Measurements from ENCODE around the gene SPSB3.
A peak's percentile ranks its signal among the peaks of the same experiment; 100 is the strongest.

SPSB3 gene

DNA sequence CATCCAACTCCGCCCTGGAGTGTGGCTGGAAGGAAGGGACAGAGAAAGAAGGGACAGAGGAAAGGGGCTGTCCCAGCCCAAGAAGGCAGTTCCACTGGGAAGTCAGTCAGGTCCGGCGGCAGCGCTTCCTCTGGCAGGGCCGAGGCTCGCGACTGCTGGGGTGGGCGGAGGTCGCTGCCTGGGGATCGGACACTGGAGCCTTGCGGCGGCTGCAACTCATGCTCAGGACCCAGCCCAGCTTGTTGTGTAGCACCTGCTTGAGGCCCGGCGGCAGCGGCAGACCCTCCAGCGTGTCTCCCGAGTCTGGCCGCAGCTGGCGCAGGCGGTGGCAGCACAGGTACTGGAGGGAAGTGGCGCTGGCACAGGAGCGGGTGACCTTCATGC is 5.4 kb downstream of the SPSB3 start:
- no peak overlapping the region for H3K4me3 ChIP-seq (ENCODE audit: low read depth in 1 of 2, low read length in 1 of 2)
- no peak for TF ChIP-seq CTCF (IDR thresholded peaks at IDR 0.05)
- no peak overlapping the region for H3K27ac ChIP-seq
- no peaks in the 10 kb centered on the region for H3K9me3 ChIP-seq
- no peaks in the 10 kb centered on the region for H3K27me3 ChIP-seq
- H3K36me3 ChIP-seq: peaks cover 63% of the 10 kb centered on the region
- peaks cover 37 to 47% of the 10 kb centered on the region in 2 experiments for H3K4me1 ChIP-seq (ENCODE audit: control insufficient read depth in 1 of 2, insufficient read depth in 1 of 2, low read depth in 1 of 2, low read length in 1 of 2)

DNA sequence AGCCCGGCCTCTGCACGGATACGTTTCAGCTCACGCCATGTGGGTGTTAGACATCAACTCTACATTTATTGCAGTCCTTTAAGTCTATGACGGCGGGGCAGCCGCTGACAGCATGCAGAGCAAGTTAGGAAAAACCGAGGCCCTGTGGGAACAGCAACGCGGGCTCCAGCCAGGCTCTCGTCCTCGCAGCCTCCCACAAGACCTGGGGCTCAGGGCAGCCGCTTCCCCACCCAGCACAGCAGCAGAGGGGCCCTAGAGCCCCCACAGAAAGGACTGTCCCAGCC is 5.8 kb downstream of the SPSB3 start:
- H3K27ac ChIP-seq: no peak overlapping the region
- no peak for TF ChIP-seq CTCF (IDR thresholded peaks at IDR 0.05)
- H3K4me1 ChIP-seq (ENCODE audit: control insufficient read depth in 1 of 2, insufficient read depth in 1 of 2, low read depth in 1 of 2, low read length in 1 of 2): peaks cover 37 to 47% of the 10 kb centered on the region in 2 experiments
- H3K27me3 ChIP-seq: no peaks in the 10 kb centered on the region
- H3K4me3 ChIP-seq (ENCODE audit: low read depth in 1 of 2, low read length in 1 of 2): no peak overlapping the region
- peaks cover 63% of the 10 kb centered on the region for H3K36me3 ChIP-seq
- no peaks in the 10 kb centered on the region for H3K9me3 ChIP-seq

DNA sequence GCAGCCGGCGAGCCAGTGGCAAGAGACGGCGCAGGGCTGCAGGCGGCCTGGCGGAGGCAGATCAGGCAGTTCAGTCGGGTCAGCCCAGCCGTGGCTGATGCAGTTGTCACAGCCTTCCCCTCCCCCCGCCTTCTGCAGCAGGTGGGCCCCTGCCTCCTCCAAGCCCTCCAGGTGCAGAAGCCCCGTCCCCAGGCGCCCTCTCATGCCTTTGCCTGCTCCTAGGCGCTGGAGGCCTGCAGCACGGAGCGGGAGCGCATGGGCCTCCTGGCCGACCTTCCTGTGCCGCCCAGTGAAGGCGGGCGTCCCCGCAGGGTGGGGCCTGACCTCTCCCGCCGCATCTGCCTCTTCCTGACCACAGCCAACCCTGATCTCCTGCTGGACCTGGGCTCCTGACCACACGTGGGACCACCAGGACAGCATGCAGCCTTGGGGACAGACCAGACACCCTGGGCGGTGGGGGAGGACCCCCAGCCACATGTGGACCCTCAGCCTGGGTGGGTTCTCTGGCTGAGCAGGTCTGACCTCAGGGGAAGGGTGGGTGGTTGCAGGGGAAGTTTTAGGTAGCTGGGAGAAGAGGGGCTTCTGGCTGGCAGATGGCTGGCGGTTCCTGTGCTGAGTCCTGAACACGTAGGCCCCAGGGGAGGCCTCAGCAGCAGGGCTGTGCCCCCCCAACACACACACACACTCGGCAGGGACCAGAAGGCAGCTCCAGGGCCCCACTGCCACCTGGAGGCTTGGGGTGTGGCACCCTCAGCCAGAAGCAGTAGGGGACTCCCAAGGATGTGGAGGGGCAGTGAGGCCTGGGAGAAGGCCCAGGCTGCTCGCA is 6.3 kb downstream of the SPSB3 start:
- peaks cover 61% of the 10 kb centered on the region for H3K36me3 ChIP-seq

DNA sequence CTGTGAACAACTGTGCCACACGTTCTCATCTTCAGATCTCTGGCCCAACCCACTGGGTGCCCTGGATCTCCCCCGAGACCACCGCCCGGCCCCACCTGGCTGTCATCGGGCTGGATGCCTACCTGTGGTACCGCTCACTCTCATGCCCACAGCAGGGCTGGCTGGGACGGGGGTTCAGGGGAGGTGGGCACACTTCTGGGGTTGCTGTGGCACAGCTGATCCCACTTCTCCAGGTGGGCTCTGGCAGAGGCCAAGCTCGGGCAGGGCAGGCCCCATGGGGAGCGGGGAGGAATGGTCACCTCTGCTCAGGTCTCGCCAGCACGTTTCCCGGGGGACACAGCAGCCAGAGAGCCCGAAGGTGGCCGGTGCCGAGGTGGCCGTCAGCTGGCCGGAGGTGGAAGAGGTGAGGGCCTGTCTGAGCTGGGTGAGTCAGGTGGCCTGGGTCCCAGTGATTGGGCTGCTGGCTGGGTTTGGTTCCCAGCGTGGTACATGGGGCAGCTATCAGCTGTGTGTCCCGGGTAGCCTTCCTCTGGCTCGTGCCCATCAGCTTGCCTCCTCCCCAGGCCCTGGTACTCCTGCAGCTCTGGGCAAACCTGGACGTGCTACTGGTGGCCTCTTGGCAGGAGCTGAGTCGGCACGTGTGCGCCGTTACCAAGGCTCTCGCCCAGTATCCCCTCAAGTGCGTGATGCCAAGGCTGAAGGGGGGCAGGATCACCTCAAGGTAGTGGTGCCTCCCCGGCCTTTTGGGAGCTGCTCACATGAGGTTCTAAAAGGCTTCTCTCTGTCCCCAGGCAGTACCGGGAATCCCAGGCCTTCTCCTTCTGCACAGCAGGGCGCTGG is 7.1 kb downstream of the SPSB3 start:
- Histone ChIP-seq H3K4me3 (ENCODE audit: low read depth in 1 of 2, low read length in 1 of 2) (no peak overlapping the region), H3K9me3 (no peaks in the 10 kb centered on the region), H3K36me3 (peaks cover 53% of the 10 kb centered on the region), H3K27me3 (peaks cover 7% of the 10 kb centered on the region), H3K27ac (peak overlapping the region; percentile 95), H3K4me1 (ENCODE audit: control insufficient read depth in 1 of 2, insufficient read depth in 1 of 2, low read depth in 1 of 2, low read length in 1 of 2) (peaks cover 34 to 48% of the 10 kb centered on the region in 2 experiments)
- no peak for TF ChIP-seq CTCF (IDR thresholded peaks at IDR 0.05)

More for the DNA sequence above, 6.3 kb downstream of the SPSB3 start:
- H3K27ac ChIP-seq: no peak overlapping the region
- H3K4me1 ChIP-seq (ENCODE audit: control insufficient read depth in 1 of 2, insufficient read depth in 1 of 2, low read depth in 1 of 2, low read length in 1 of 2): peaks cover 31 to 46% of the 10 kb centered on the region in 2 experiments
- no peak overlapping the region for H3K4me3 ChIP-seq (ENCODE audit: low read depth in 1 of 2, low read length in 1 of 2)
- no peaks in the 10 kb centered on the region for H3K27me3 ChIP-seq
- no peak for TF ChIP-seq CTCF (IDR thresholded peaks at IDR 0.05)
- no peaks in the 10 kb centered on the region for H3K9me3 ChIP-seq

DNA sequence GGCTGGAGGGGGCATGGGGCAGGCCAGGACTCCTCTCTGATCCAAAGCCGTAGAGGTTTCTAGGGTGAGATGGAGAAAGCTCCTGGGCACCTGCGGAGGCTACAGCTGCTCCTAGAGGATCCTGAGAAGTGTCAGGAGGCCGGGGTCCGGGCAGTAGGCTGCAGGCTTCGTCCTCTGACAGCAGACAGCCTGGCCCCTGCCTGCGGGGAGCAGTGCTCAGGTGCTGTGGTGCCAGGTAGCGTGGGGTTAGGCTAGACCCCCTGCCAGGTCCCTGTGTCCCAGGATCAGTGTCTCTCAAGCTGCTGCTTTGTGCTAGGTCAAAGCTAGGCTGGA is 8.0 kb downstream of the SPSB3 start:
- peaks cover 35 to 51% of the 10 kb centered on the region in 2 experiments for H3K4me1 ChIP-seq (ENCODE audit: control insufficient read depth in 1 of 2, insufficient read depth in 1 of 2, low read depth in 1 of 2, low read length in 1 of 2)
- H3K9me3 ChIP-seq: no peaks in the 10 kb centered on the region
- H3K4me3 ChIP-seq (ENCODE audit: low read depth in 1 of 2, low read length in 1 of 2): peak overlapping the region; percentile 89 to 100
- H3K36me3 ChIP-seq: peaks cover 48% of the 10 kb centered on the region
- peak overlapping the region; percentile 95 for H3K27ac ChIP-seq
- no peak for TF ChIP-seq CTCF (IDR thresholded peaks at IDR 0.05)
- peaks cover 8% of the 10 kb centered on the region for H3K27me3 ChIP-seq

All from neutrophil (primary cell).